Measurements from ENCODE around the gene BDH1.

- TF ChIP-seq POLR2A (IDR thresholded peaks at IDR 0.05) (no peak), CTCF (IDR thresholded peaks at IDR 0.05) (no peak)
Observed at GRCh38 chr3:197490098-197491058, 65.4 kb downstream of the BDH1 start.

Measured in esophagus squamous epithelium (tissue), 4 donors.